ENCODE measurements around the gene CCL17. TPM values are rescaled to one million over a fixed set of nuclear protein-coding genes. Genes with fewer than 3 reads are reported as not detected.

Gene CCL17
- total RNA-seq, 2 donors from 2014 or later, result not detected

DNA sequence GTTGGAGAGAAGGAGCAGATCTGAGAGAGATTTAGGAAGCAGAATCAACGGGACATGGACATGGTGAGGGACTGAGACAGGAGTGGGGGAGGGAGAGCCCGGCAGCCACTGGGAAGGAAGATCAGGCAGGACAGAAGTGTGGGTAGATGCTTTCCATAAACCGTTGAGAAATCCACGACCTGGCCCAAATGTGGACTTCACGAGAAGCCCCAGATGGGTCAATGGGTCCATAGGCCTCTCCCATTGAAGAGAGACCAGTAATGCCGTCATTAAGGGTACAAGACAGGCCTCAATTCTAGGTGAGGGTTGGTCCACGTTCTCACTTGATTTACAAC is 46.5 kb upstream of the CCL17 start:
- WGBS, 2 donors, result 73 to 83% methylated on average over 6 to 7 of the region's 7 CpGs
- intact Hi-C loops (cut with DNase I), result no loop called here
- peaks cover 10% of the 10 kb centered on the region for H3K4me1 ChIP-seq
- ATAC-seq (no peak), DNase-seq (no peak)
- no peak overlapping the region for H3K4me3 ChIP-seq
- no peaks in the 10 kb centered on the region for H3K27me3 ChIP-seq
- no peak overlapping the region for H3K27ac ChIP-seq
- no peaks in the 10 kb centered on the region for H3K9me3 ChIP-seq
- no peaks in the 10 kb centered on the region for H3K36me3 ChIP-seq (replicated peaks in 1 of 2; ENCODE audit: insufficient read depth in 1 of 2, low read depth in 2 of 2)
- no peak for TF ChIP-seq POLR2A (IDR thresholded peaks at IDR 0.05)
- TF ChIP-seq, protein P1, sequence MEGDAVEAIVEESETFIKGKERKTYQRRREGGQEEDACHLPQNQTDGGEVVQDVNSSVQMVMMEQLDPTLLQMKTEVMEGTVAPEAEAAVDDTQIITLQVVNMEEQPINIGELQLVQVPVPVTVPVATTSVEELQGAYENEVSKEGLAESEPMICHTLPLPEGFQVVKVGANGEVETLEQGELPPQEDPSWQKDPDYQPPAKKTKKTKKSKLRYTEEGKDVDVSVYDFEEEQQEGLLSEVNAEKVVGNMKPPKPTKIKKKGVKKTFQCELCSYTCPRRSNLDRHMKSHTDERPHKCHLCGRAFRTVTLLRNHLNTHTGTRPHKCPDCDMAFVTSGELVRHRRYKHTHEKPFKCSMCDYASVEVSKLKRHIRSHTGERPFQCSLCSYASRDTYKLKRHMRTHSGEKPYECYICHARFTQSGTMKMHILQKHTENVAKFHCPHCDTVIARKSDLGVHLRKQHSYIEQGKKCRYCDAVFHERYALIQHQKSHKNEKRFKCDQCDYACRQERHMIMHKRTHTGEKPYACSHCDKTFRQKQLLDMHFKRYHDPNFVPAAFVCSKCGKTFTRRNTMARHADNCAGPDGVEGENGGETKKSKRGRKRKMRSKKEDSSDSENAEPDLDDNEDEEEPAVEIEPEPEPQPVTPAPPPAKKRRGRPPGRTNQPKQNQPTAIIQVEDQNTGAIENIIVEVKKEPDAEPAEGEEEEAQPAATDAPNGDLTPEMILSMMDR (IDR thresholded peaks at IDR 0.05), result no peak

DNA sequence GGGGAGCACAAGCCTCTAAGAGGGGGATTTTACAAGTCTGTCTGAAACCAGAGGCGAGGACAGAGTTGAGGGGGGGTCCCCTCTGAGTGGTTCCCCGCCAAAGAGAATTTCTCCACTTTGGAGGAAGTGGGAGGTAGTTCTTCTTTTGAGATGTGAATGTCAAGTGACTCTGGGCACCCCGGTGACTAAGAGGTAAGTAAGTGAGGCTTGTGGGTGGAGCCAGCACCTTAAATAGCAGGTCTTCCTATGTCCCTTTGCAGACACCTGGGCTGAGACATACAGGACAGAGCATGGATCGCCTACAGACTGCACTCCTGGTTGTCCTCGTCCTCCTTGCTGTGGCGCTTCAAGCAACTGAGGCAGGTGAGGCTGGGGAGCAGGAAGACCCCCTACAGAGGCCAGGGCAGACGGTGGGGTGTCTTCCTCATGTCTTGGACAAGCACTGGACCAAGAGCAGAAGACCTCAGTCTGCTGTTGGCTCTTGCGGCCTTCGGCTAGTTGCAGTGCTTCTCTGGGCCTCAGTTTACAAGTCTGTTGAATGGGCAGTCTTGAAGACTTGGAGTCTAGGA is 46.0 kb upstream of the CCL17 start, which contains the start of gene CCL22:
Gene CCL22 (plus strand): TSS at position 257 of the 569 bp plus-strand sequence. CDS start 34 bp downstream, at position 291.
- DNase-seq (no peak), ATAC-seq (no peak)
- Histone ChIP-seq H3K4me3 (no peak within 1 kb of the TSS), H3K27me3 (no peaks in the 10 kb centered on the region), H3K4me1 (peaks cover 11% of the 10 kb centered on the region), H3K36me3 (replicated peaks in 1 of 2; ENCODE audit: insufficient read depth in 1 of 2, low read depth in 2 of 2) (no peaks in the 10 kb centered on the region), H3K9me3 (no peaks in the 10 kb centered on the region), H3K27ac (no peak within 1 kb of the TSS)
- intact Hi-C loops (cut with DNase I), result no loop called here
- WGBS, 2 donors, result 77 to 93% methylated on average over 3 to 9 of the region's 9 CpGs
- TF ChIP-seq POLR2A (IDR thresholded peaks at IDR 0.05), result no peak
- TF ChIP-seq, protein P1 (IDR thresholded peaks at IDR 0.05), result no peak

DNA sequence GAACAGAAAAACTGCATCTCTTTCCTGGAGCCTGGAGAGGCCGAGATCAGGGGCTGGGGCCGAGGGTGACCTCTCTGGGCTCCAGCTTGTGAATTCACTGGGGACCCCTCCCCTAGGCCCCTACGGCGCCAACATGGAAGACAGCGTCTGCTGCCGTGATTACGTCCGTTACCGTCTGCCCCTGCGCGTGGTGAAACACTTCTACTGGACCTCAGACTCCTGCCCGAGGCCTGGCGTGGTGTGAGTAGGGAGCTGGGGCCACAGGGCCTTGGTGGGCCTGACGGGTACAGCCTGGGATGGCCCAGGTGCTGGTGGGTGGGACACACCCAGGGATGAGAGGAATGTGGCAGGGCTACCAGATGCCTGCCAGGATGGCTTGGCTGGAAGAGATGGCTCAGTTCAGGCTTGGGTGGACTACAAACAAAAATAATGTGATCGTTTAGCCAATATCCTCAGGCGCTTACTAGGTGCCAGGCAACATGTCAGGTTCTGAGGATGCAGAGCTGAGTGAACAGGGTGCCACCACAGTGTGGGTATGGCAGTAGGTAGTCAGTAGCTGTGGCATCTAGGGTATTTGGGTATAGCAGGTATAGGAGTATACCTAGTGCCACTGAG is 44.1 kb upstream of the CCL17 start:
- no peak overlapping the region for H3K4me3 ChIP-seq
- intact Hi-C loops (cut with DNase I), result no loop called here
- TF ChIP-seq, protein P1 (IDR thresholded peaks at IDR 0.05), result no peak
- TF ChIP-seq POLR2A (IDR thresholded peaks at IDR 0.05), result no peak
- no peak overlapping the region for H3K27ac ChIP-seq
- peaks cover 19% of the 10 kb centered on the region for H3K4me1 ChIP-seq
- DNase-seq (no peak), ATAC-seq (no peak)
- WGBS, 2 donors, result 87 to 92% methylated on average over 2 to 16 of the region's 16 CpGs
- no peaks in the 10 kb centered on the region for H3K36me3 ChIP-seq (replicated peaks in 1 of 2; ENCODE audit: insufficient read depth in 1 of 2, low read depth in 2 of 2)
- H3K27me3 ChIP-seq, result no peaks in the 10 kb centered on the region
- H3K9me3 ChIP-seq, result no peaks in the 10 kb centered on the region

DNA sequence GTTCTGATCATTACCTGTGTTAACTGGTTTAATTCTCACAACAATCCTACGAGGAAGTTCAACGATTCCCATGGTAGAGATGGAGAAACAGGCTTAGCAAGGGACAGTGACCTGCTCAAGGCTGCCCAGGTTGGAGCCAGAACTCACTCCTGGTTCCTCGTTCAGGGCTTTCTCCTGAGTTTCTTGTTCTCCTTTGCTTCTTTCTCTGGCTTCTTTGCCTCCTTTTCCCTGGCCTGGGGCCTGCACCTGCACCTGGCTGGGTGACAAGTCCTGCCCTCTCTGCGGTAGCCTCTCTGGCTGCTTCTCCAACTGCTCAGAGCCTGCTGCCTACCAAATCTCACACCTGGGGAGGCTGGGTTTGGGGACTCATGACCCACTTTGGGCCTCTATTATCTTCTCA is 43.2 kb upstream of the CCL17 start:
- Histone ChIP-seq H3K27ac (peak overlapping the region in 3 of 4 donors; percentile 17 to 64 (median 19)), H3K36me3 (replicated peaks in 1 of 2; ENCODE audit: insufficient read depth in 1 of 2, low read depth in 2 of 2) (no peaks in the 10 kb centered on the region), H3K27me3 (no peaks in the 10 kb centered on the region), H3K4me1 (peaks cover 19% of the 10 kb centered on the region), H3K4me3 (no peak overlapping the region), H3K9me3 (no peaks in the 10 kb centered on the region)
- WGBS, 2 donors, result 16 to 20% methylated on average over 4 of the region's 4 CpGs
- intact Hi-C loops (cut with DNase I), result no loop called here
- peak; percentile 55 for ATAC-seq
- TF ChIP-seq, protein P1 (IDR thresholded peaks at IDR 0.05), result no peak
- no peak for TF ChIP-seq POLR2A (IDR thresholded peaks at IDR 0.05)
- peak; percentile 39 to 78 (median 48) for DNase-seq

DNA sequence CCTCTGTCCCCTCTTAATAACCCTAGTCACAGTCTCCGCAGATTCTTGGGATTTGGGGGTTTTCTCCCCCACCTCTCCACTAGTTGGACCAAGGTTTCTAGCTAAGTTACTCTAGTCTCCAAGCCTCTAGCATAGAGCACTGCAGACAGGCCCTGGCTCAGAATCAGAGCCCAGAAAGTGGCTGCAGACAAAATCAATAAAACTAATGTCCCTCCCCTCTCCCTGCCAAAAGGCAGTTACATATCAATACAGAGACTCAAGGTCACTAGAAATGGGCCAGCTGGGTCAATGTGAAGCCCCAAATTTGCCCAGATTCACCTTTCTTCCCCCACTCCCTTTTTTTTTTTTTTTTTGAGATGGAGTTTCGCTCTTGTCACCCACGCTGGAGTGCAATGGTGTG is 40.4 kb upstream of the CCL17 start:
- ATAC-seq, result no peak
- DNase-seq, result no peak
- Histone ChIP-seq H3K4me3 (no peak overlapping the region), H3K4me1 (peaks cover 33% of the 10 kb centered on the region), H3K36me3 (replicated peaks in 1 of 2; ENCODE audit: insufficient read depth in 1 of 2, low read depth in 2 of 2) (no peaks in the 10 kb centered on the region), H3K27ac (no peak overlapping the region), H3K9me3 (no peaks in the 10 kb centered on the region), H3K27me3 (no peaks in the 10 kb centered on the region)
- WGBS, 2 donors, result 90 to 95% methylated on average over 3 of the region's 3 CpGs
- intact Hi-C loops (cut with DNase I), result no loop called here
- TF ChIP-seq, protein P1 (IDR thresholded peaks at IDR 0.05), result no peak
